Stimulated activated CD8-positive, alpha-beta memory T cell treated with anti-CD3 and anti-CD28 coated beads, Interleukin-7, amount 100 ng/mL, for 4 hours (primary cell): Measurements from ENCODE around the gene CAPN3.

Experiments used
- DNase-seq, 2 donors: peaks; one replicate each; pipeline ENCODE4 v3.0.0-alpha.2; 2020; ENCODE audit warnings: low read depth in 2 of 2

Gene CAPN3

GRCh38 chr15:42356851-42357250, 2.5 kb upstream of the CAPN3 start:
- no peak for DNase-seq

DNA sequence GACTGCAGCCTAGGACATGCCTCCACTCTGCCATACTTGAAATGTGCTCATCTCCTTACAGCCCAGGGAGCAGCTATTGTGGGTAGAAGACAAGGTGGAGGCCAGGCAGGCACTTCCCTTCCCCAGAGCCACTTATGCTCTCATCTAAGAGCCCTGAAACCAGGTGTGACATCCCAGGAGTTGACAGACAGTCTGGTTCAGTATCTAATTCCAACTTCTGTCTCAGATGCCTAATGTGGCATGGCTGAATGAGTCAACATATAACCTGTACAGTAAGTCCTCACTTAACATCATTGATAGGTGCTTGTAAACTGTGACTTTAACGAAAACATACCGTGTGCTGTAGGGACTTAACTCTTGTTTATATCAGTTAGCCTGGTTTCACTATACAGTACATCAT, 1.2 kb upstream of the CAPN3 start:
- DNase-seq: no peak

DNA sequence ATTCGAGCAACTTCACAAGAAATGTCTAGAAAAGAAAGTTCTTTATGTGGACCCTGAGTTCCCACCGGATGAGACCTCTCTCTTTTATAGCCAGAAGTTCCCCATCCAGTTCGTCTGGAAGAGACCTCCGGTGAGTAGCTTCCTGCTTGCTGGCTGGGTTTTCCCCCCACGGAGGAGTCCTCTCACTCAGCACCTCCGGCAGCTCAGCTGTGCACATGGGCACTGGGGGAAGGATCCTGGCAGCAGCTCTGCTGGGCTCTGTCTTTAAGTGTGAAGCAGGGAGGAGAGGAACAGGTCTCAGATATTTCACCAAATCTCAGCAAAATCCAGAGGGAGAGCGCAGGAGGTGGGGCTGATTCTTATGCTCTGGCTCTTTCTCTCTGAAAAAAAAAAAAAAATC, 684 bp downstream of the CAPN3 start:
- DNase-seq: no peak

GRCh38 chr15:42360535-42361112, 1.3 kb downstream of the CAPN3 start:
- DNase-seq: no peak

DNA sequence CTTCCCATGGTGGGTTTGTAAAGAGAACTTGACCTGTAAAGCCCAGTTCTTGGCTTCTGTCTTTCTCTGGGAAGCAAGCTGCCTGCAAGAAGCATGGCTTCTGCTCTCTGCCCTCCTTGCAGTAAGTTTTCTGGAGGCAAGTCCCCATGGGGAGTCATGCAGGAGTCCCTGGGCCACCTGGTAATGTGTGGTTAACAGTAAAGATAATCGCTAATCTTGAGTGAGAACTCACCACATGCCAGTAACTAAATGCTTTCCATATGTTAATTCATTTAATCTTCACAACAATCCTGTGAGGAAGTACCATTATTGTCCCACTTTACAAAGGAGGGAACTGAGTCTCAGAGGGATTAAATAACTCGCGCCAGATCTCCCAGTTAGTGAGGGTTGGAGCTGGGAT, 4.2 kb downstream of the CAPN3 start:
- no peak for DNase-seq

DNA sequence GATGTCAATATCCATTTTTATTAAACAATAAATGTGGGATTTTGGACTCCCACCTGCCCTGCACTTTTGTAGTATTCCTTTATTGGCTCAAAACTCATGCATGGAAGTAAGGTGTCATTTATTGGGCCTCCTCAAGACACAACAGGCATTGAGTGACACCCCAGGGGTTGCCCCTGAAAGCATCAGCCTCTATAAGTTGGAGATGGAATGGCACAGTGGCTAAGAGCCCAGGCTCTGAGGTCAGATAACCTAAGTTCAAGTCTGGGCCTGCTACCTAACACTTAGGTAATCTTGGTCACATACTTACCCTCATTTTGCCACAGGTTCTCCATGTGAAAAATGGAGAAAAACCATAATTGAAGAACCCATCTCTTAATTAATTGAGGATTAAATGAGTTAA, 4.6 kb downstream of the CAPN3 start:
- DNase-seq: no peak

DNA sequence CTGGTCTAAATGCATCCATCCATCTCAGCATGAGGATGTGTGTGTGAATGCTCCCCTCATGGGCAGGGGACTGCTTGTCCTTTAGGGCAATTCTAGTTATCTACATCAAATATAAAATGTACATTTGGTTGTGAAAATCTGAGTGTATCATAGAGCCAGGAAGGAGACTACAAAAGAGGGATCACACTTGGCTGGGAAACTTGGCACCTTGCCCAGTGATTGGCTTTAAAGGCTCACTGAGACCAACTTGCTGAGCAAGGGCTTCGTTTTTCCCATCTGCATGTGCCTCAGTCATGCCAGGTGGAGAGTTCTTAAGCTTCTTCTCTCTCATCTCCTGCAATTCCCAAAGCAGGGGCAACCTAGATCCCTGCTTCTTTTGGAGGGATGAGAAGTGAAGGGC, 5.2 kb downstream of the CAPN3 start:
- no peak for DNase-seq

- DNase-seq: no peak
Observed at GRCh38 chr15:42365921-42366550, 6.7 kb downstream of the CAPN3 start.

DNA sequence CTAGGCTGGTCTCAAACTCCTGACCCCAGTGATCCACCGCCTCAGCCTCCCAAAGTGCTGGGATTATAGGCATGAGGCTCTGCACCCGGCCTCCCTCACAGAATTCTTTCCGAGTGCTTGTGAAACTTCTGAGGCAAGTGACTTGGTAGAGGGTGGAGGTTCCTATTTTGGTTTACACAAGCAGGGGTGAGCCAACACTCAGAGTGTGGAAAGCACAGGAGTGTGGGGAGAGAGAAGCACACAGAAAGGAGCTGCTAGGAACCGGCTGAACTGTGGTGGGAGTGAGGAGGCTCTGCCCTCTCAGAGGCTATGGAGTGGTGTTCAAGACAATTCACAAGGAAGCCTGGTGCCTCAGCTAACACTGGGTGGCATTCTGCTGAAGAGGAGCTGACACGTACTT, 7.7 kb downstream of the CAPN3 start:
- no peak for DNase-seq

DNA sequence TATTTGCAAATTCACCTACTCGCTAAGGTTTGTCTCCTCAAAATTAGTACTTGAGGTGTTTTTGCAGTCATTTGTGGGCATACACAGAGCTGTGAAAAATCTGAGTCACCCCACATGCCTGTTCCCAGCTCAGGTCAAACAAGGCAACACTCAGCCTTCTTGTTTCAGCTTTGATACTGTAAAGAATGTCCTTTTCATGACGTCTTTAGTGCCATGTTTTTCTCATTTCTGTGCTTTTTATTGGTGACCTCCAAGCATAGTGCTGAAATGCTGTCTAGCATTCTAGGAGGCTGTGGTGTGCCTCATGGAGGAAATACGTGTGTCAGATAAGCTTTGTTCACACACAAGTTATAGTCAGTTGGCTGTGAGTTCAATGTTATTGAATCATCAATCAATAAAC, 8.8 kb downstream of the CAPN3 start:
- DNase-seq: no peak

GRCh38 chr15:42371096-42371495, 11.8 kb downstream of the CAPN3 start:
- no peak for DNase-seq

DNA sequence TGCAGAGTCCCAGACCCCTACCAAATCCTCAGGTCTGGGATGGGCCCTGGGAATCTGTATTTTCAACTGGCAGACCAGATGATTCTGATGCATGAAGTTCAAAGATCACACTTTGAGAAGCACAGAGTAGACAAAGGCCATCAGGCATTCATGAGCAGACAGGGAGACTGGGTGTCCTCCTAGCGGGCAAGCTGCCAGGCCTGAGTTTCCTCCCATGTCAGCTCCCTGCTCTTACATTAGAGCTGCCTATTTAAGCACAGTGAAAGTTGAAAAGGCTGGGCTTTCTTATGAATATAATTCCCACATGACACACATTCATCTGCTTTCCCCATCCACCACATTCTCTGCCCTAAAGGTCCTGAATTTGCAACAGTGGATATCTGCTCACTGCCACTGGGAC, 14.0 kb downstream of the CAPN3 start:
- DNase-seq: no peak

DNA sequence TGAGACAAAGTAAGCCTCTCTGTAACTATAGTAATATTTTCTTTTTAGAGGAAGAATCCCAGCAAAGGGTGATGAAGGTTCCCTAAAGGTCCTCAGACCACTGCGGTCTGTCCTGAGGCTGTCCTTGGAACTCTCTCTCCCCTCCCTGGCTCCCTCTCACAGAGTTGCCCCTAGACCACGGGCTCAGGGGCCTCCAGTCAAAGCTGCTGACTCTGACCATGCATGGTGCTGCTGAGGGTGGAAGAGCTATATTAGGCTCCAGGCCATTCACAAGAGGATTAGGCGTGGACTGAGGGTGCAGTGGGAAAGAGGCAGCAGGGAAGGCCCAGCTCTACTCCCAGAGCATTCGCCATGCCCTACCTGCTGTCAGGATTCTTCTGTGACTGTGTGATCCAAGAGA, 14.6 kb downstream of the CAPN3 start:
- no peak for DNase-seq

DNA sequence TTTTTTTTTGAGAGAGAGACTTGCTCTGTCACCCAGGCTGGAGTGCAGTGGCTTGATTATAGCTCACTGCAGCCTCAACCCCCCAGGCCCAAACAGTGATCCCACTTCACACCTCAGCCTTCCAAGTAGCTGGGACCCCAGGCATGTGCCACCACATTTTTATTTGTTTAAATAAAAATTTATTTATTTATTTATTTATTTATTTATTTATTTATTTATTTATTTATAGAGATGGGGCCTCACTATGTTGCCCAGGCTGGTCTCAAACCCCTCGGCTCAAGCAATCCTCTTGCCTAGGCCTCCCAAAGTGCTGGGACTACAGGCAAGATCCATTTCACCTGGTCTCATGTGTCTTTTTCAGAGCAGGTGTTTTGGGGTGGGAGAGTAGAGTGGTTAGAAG, 15.5 kb downstream of the CAPN3 start:
- no peak for DNase-seq

DNA sequence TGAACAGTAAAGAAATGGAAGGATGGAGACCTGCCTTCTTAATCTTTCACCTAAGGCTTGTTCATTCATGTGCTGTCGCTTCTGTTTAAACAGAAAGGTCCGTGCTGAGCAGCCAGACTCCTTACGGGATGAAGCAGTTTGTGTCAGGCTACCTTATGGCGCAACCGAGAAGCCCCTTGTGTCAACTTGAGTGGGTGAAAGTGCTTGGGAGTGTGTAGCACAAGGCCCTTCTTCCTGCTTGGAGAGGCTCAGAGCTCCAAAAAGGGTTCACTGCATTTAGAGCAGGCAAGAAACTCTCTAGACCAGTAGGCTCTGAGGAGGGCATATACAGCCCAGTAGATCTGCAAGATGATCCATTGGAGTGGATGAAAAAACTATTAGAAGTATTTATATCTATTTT, 16.0 kb downstream of the CAPN3 start:
- DNase-seq: no peak

- DNase-seq: no peak
Observed at GRCh38 chr15:42375941-42376340, 16.6 kb downstream of the CAPN3 start.

- DNase-seq: no peak
Observed at GRCh38 chr15:42378011-42378410, 18.7 kb downstream of the CAPN3 start.

DNA sequence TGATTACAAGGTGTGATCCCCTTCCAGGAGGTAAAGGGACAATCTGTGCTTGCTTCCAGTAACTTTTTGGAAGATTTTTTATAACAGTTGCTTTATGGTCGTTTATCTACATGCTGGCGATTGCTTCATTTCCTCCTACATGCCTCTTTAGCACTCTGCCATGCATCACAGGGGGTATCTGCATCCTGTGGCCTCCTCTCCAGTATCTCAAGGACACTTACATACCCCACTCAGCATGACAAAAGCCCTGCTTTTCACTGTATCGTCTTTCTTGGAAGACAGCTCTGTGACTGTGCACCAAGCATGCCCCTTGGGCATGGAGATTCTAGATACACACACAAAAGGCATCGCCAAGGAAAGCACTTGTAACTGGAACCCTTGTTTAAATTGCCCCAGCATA, 25.3 kb downstream of the CAPN3 start:
- DNase-seq: no peak

GRCh38 chr15:42385206-42385979, 26.1 kb downstream of the CAPN3 start:
- DNase-seq: no peak

DNA sequence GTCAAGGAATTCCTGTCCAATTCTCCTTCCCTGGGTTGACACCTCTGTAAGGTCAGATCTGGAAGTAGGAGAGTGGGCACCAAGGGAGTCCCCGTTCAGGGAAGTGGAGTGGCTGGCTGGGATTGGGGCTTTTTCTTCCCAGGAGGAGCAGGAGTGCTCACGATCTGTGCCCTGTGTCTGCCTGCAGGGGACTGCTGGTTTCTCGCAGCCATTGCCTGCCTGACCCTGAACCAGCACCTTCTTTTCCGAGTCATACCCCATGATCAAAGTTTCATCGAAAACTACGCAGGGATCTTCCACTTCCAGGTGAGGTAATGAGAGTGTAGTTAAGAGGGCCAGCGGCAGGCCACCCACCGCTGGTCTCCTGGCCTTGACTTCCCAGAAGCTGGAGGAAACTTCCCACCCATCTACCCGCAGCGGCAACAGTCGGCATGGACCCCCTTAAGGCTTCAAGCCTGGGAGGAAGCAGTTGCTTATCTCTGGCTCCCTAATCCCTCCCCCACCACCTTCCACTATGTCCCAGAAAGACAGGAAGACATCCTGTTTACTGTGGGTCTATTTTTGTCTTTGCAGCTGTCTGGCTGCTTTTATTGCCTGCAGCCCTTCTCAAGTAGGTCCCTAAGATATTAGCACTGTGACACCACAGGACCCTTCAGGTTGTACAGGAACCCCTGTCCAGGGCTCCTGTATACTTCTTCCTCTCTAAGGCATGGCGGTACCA, 26.8 kb downstream of the CAPN3 start:
- no peak for DNase-seq

DNA sequence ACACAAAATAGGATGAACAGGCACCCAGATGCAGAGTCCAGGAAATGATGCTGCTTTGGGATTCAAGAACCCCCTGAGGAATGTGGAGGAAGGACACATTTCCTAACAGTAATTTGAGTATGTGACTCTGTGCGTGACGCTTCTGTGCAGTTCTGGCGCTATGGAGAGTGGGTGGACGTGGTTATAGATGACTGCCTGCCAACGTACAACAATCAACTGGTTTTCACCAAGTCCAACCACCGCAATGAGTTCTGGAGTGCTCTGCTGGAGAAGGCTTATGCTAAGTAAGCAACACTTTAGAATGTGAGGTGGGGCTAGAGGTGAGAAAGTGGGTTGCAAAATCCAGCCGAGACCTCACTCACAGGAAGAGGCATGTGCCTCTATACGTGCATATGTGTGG, 28.3 kb downstream of the CAPN3 start:
- DNase-seq: no peak

- no peak for DNase-seq
Observed at GRCh38 chr15:42392309-42393024, 33.2 kb downstream of the CAPN3 start.
